Effector memory CD8-positive, alpha-beta T cell (primary cell): ENCODE data around the gene TMEM271.
A peak's percentile ranks its signal among the peaks of the same experiment; 100 is the strongest.

Experiments
- ATAC-seq: fragments of 150-1000 bp; cut with Tn5 transposase; replicated peaks from 2 replicates; pipeline ENCODE4 v1.10.0; 2021; ENCODE audit warnings: mild to moderate bottlenecking, moderate library complexity
- DNase-seq, 3 experiments: peaks; one replicate each; pipeline ENCODE4 v3.0.0; 2021
- H3K27ac Mint-ChIP-seq, 2 donors: one replicate each; pipeline ENCODE4 v1.8.0; 2022; ENCODE audit warnings: mild to moderate bottlenecking in 2 of 2, mixed read lengths in 2 of 2, moderate library complexity in 2 of 2
- H3K27me3 Mint-ChIP-seq, 2 donors: one replicate each; pipeline ENCODE4 v1.8.0; 2022; ENCODE audit warnings: mixed read lengths in 2 of 2
- H3K36me3 Mint-ChIP-seq: one replicate; pipeline ENCODE4 v1.8.0; 2022; ENCODE audit warnings: mild to moderate bottlenecking, moderate library complexity, mixed read lengths; ENCODE audit not compliant: insufficient read depth
- H3K4me1 Mint-ChIP-seq, 2 donors: one replicate each; pipeline ENCODE4 v1.8.0; 2022; ENCODE audit warnings: low read depth in 2 of 2, mixed read lengths in 2 of 2
- H3K4me3 Mint-ChIP-seq, 2 donors: one replicate each; pipeline ENCODE4 v1.8.0; 2022; ENCODE audit warnings: mild to moderate bottlenecking in 2 of 2, mixed read lengths in 2 of 2, moderate library complexity in 2 of 2
- H3K9me3 Mint-ChIP-seq, 2 donors: one replicate each; pipeline ENCODE4 v1.8.0; 2022; ENCODE audit warnings: mixed read lengths in 2 of 2

TMEM271 gene

DNA sequence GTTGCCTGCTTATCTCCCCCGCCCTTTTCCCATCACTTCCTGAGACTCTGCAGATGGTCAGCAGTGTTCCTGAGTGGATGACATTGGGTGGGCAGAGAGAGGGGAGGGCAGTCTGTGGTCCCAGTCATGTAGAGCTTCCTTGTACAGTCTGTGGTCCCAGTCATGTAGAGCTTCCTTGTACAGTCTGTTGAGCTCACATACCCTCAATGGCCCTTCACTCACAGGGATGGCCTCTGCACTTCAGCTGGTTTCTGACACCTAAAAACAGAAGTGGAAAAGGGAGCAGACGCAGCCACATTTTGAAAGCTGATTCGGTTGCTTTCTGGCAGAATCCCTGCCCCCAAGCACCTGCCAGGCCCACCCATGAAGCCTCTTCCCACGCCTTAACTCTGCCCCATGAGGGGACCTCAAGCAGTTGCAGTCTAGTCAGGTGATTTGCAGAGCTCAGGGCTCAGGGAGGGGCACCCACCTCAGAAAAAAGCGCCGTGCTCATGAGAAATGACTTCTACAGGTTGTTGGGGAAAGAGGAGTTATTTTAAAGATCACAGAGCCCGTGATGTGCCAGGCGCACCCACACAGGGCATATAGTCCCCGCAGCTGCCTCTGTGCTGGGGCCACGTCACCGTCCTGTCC, 3.6 kb upstream of the TMEM271 start:
- ATAC-seq (no peak), DNase-seq (no peak)
- Mint-ChIP-seq H3K27ac (no peak overlapping the region), H3K27me3 (peaks cover 56 to 75% of the 10 kb centered on the region in 2 donors), H3K36me3 (no peaks in the 10 kb centered on the region), H3K4me3 (no peak overlapping the region), H3K9me3 (peaks cover 0 to 7% of the 10 kb centered on the region in 2 donors), H3K4me1 (peaks cover 4 to 11% of the 10 kb centered on the region in 2 donors)

DNA sequence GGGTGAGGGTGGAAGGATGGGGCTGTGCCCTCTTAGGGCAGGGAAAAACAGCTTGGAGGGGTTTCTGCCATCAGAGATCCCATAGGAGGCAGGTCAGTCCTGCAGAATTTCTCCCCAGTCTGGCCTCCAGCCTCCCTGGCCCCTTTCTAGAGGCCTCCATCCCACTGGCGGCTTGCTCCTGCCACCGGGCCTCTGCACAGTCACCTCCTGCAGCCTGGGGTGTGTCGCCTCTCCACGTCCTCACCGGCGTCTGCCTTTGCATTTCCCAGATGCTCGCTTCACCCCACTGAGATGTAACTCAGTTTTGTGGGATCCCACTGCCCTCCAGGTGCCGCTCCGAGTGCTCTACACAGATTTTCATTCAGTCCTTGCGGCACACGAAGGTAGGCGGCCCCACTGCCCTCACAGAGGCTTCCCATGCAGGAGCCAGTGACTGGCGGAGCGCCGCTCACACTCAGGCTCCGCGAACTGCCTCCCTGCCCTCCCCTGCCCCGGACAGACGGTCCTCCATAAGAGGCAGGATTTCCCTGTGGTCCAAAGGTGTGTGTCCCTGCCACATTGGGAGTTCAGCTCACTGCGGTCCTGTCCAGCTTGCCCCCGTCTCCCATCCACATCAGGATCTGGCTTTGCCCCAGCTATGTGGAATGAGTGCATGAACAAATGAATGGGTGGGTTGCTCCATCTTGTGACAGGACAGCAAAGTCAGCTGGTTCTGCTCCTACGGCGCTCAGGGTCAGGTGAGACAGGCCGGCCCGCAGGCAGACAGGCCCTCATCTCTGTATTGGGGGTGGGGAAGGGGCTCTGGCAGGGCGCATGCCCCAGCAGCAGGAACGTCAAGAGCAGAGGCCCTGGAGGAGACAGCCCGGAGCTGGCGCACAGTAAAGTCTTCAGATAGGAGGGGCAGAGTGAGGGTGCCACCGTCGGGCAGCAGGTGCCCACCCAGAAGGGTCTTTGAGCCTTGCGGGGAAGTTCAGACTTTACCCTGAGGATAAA, 2.7 kb upstream of the TMEM271 start:
- no peak for ATAC-seq
- Mint-ChIP-seq H3K4me1 (peaks cover 4 to 14% of the 10 kb centered on the region in 2 donors), H3K27ac (no peak overlapping the region), H3K9me3 (peaks cover 0 to 6% of the 10 kb centered on the region in 2 donors), H3K36me3 (no peaks in the 10 kb centered on the region), H3K27me3 (peaks cover 63 to 76% of the 10 kb centered on the region in 2 donors), H3K4me3 (no peak overlapping the region)
- DNase-seq = no peak

DNA sequence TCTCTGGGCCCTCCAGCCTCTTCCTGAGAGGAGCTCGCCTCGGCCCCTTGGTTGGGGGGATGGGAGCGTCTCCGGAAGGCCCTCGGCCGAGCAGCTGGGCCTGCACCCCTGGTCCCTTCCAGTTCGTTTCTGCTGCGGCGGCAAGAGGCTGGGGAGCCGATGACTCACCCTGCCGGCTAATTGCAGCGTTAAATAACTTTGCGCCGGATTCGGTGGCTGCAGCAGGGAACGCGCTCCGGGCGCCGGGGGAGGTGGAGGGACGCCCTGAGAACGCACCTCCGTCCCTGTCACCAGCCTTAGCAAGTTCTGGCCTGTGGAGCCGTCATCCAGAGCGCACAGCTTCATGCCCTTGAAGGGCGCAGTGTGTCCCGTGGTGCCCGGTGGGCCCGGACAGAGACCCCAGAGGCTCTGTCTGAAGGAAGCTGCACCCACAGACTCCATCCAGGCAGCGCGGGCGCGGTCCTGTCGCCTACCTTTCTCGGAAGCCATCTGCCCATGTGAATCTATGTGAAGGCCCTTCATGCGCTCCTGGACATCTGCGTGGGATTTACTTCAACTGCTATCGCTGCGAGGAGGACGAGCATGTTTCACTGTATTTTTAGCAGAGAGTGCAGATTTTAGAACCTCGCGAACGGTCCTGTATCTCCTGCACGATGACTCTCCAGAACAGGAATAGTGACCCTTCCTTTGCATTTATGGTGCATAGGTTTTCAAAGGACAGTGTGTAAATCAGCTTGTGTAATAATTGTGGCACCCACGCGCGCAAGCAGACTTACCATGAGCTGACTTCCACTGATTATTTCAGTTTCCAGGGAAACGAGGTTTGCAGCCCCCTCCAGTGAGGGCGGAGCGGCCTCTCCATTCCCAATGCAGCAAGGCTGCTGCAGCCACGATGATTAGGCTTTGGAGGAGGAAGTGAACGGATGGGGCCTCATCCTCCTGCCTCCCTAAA, 1.7 kb upstream of the TMEM271 start:
- ATAC-seq (no peak), DNase-seq (no peak)
- H3K9me3 Mint-ChIP-seq = no peaks in the 10 kb centered on the region
- peak overlapping the region in 1 of 2 donors; percentile 25 for H3K27ac Mint-ChIP-seq
- no peaks in the 10 kb centered on the region for H3K36me3 Mint-ChIP-seq
- peaks cover 4 to 14% of the 10 kb centered on the region in 2 donors for H3K4me1 Mint-ChIP-seq
- peak overlapping the region; percentile 59 to 69 for H3K4me3 Mint-ChIP-seq
- H3K27me3 Mint-ChIP-seq = peaks cover 66 to 78% of the 10 kb centered on the region in 2 donors

DNA sequence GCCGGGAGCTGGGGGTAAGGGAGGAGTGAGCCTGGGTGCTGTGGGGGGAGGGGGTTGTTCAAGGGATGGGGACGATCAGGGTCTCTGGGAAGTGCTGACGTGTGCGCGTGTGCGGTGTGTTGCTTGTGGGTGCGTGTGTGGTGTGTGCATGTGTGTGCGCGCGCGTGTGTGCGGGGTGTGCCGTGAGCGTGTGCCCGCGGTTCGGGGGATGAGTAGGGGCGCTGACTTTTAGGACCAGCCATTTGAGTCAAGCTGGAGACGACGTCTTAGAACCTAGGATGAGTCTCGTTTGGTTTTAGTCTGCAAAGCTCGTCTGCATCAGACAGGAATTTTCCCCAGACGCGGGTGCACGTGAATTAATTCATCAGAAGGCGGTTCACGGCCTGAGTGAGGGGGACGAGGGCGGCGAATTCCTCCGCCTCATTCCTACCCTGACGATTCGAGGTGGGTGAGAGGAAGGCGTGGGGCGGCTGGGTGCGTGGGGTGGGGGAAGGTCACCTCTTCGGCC, 950 bp upstream of the TMEM271 start:
- Mint-ChIP-seq H3K27me3 (peaks cover 70 to 82% of the 10 kb centered on the region in 2 donors), H3K9me3 (no peaks in the 10 kb centered on the region), H3K4me1 (peaks cover 4 to 14% of the 10 kb centered on the region in 2 donors), H3K27ac (peak overlapping the region in 1 of 2 donors; percentile 25), H3K4me3 (peak overlapping the region; percentile 59 to 69), H3K36me3 (no peaks in the 10 kb centered on the region)
- DNase-seq = no peak
- no peak for ATAC-seq

DNA sequence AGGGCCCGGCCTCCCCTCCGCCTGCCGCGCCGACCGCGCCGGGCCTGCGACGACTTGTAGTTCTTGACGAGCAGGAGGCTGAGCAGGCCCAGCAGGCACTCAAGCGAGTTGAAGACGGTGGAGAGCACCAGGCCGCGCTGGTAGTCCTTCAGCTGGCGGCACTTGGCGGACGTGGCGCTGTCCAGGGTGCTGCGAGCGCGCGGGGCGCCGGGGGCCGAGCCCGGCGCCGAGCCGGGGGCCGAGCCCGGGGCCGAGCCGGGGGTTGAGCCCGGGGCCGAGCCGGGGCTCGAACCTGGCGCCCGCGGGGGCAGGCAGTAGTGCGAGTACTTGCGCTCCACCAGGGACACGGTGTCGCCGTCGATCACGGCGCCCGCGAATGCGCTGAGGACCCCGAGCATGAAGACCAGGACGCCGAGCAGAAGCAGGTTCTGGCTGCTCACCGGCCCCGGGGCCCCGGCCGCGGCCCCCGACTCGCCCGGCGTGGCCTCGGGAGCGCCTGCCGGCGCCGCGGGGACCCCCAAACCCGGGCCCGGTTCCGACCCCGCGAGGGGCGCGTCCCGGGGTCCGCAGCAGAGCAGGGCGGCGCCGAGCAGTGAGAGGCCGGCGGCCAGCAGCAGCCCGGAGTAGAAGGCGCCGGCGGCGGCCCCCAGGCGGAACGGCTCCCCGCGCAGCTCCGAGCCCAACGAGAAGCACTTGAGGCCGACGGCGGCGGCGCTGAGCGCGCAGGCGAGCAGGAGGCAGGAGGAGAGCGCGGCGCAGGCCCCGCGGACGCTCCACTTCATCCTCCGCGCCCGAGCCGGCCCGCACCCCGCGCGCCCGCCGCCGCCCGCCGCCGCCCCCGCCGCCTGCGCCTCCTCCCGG, 584 bp downstream of the TMEM271 start:
- DNase-seq (no peak), ATAC-seq (no peak)
- H3K4me3 Mint-ChIP-seq = no peak overlapping the region
- H3K9me3 Mint-ChIP-seq = peaks cover 0 to 2% of the 10 kb centered on the region in 2 donors
- peaks cover 69 to 79% of the 10 kb centered on the region in 2 donors for H3K27me3 Mint-ChIP-seq
- peaks cover 4 to 14% of the 10 kb centered on the region in 2 donors for H3K4me1 Mint-ChIP-seq
- no peak overlapping the region for H3K27ac Mint-ChIP-seq
- H3K36me3 Mint-ChIP-seq = no peaks in the 10 kb centered on the region

DNA sequence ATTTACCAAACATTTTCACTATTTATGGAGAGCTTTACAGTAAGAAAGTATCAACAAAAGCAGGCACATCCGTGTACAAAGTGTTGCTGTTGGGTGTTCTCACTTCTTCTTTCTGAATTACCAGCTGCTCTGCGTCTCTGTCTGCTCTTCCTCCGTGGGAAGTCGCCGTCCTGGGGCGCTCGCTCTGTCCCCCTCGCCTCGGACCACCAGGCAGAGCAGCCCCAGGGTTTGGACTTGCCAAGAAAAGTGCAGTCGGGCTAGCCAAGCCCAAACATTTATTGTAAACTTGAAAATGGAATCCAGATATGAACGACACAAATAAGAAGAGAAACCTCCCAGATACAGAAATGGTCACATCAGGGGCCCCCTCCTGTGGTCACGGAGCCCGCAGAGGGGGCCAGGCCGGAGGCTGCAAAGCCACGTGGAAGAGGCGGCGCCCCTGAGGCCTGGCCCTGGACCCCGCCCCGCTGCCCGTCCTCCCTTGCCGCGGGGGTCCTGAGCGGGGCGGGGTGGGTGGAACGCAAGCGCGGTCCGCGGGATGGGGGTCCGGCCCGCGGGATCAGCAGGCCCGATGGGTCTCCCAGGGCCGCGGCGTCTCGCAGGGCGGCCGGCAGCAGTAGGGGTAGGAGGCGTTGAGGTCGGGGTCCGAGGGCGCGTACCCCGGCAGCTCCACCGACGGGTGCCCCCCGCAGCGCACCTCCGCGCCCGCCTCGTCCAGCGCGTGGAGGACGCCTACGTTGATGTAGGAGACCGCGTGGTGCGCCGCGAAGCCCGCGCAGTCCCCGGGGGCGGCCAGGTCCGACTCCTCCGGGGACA, 1.5 kb downstream of the TMEM271 start:
- no peak for DNase-seq
- H3K4me3 Mint-ChIP-seq = peak overlapping the region; percentile 23 to 68
- peaks cover 4 to 10% of the 10 kb centered on the region in 2 donors for H3K4me1 Mint-ChIP-seq
- no peak for ATAC-seq
- H3K27me3 Mint-ChIP-seq = peaks cover 68 to 79% of the 10 kb centered on the region in 2 donors
- H3K9me3 Mint-ChIP-seq = peaks cover 0 to 2% of the 10 kb centered on the region in 2 donors
- H3K36me3 Mint-ChIP-seq = no peaks in the 10 kb centered on the region
- H3K27ac Mint-ChIP-seq = no peak overlapping the region

DNA sequence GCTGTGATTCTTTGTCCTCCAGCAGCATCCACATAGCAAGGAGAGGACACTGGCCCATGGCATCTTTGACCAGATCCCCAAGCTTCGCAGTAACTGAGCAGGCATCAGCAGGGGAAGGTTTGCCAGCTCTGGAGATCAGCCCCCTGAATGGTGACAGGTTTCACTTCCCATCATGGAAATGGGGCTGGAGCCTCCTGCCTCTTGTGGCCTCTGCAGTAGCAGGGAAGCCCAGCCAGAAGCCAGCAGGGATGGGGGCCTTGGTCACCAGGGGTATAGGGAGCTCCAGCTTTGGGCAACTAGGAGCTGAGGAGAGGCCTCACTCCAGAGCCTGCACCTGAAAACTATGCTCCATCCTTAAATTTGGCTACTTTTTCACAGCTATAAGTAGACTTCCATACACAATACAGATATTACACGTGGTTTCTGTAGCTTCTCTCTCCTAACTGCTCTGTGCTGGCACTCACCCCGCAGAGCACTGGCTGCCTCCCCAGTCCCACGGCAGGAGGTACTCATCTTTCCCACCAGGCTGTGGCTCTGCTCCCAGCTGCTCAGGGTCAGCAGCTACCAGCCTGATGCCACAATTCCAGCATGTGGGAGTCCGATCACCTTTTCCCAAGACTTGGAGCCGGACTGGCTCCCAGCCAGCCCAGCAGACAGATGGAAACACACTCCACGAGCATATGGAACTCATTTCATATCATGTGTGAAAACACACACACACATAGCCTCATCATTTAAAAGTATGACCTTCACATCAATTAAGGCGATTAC, 2.8 kb downstream of the TMEM271 start:
- H3K27me3 Mint-ChIP-seq = peaks cover 58 to 79% of the 10 kb centered on the region in 2 donors
- H3K4me1 Mint-ChIP-seq = peaks cover 4 to 8% of the 10 kb centered on the region in 2 donors
- peak overlapping the region; percentile 22 to 68 for H3K4me3 Mint-ChIP-seq
- no peak for DNase-seq
- H3K27ac Mint-ChIP-seq = no peak overlapping the region
- no peak for ATAC-seq
- peaks cover 0 to 2% of the 10 kb centered on the region in 2 donors for H3K9me3 Mint-ChIP-seq
- H3K36me3 Mint-ChIP-seq = no peaks in the 10 kb centered on the region

DNA sequence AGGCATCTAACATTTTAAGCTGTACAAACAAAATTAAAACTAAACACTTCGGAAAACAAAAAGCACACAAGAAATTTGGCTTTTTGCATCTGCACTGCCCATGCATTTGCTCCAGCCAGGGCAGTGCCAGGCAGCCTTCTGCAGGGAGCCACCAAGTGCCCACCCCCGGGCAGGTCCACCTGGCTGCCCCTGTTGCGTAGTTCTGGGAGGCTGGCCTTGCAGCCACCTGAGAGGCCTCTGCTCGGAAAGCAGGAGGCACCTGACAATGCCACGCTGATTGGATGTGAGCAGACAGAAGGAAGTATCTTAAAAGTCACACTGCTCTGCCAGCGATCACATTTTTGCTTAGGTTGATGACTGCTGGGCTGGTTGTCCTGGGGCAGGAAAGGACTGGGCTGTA, 3.5 kb downstream of the TMEM271 start:
- Mint-ChIP-seq H3K27me3 (peaks cover 51 to 79% of the 10 kb centered on the region in 2 donors), H3K9me3 (peaks cover 0 to 2% of the 10 kb centered on the region in 2 donors), H3K27ac (no peak overlapping the region), H3K4me1 (peaks cover 4 to 6% of the 10 kb centered on the region in 2 donors), H3K36me3 (no peaks in the 10 kb centered on the region), H3K4me3 (no peak overlapping the region)
- DNase-seq = no peak
- no peak for ATAC-seq

DNA sequence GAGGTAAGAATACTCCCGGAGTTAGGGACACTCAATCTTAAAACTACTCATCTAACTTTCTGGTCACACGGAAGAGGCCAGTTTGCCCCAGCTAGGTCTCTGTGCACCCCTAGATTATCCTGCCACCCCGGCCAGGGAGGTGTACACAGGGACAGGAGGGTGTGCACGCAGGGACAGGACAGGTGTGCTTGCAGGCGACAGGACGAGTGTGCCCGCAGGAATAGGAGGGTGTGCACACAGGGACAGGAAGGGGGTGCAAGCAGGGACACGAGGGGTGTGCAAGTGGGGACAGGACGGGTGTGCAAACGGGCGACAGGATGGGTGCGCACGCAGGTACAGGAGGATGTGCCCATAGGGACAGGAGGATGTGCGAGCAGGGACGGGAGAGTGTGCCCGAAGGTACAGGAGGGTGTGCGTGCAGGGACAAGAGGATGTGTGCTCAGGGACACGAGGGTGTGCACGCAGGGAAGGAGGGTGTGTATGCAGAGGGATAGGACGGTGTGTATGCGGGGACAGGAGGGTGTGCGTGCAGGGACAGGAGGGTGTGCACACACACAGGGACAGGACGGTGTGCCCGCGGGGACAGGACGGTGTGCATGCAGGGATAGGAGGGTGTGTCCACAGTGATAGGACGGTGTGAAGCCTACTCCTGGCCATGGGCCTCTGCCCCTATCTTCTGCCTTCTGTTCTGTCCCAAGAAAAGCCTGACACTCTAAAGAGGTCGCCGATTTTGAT, 4.1 kb downstream of the TMEM271 start:
- DNase-seq (no peak), ATAC-seq (no peak)
- peaks cover 0 to 2% of the 10 kb centered on the region in 2 donors for H3K9me3 Mint-ChIP-seq
- no peak overlapping the region for H3K4me3 Mint-ChIP-seq
- H3K4me1 Mint-ChIP-seq = peaks cover 2 to 4% of the 10 kb centered on the region in 2 donors
- no peak overlapping the region for H3K27ac Mint-ChIP-seq
- H3K36me3 Mint-ChIP-seq = no peaks in the 10 kb centered on the region
- H3K27me3 Mint-ChIP-seq = peaks cover 47 to 77% of the 10 kb centered on the region in 2 donors

DNA sequence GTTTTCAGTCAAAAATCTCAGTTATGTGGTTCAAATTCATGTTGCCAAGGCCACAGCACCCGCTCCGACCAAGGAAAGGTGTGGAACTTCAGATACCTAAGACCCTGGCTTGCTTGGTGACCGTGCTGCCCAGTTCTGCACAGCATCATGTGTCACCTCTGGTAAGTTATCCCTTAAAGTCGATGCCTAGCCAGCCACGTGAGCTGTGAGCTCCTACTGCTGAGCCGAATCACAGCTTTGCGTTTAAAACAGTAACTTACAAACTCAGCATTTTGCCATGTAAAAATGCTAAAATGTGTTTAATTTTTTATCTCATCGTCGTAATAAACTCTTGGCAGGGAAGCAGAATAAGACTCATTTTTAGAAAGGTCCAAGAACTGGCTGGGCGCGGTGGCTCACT, 5.3 kb downstream of the TMEM271 start:
- ATAC-seq (no peak), DNase-seq (no peak)
- H3K36me3 Mint-ChIP-seq = peaks cover 3% of the 10 kb centered on the region
- H3K4me1 Mint-ChIP-seq = peaks cover 0 to 2% of the 10 kb centered on the region in 2 donors
- H3K9me3 Mint-ChIP-seq = peaks cover 0 to 2% of the 10 kb centered on the region in 2 donors
- no peak overlapping the region for H3K27ac Mint-ChIP-seq
- no peak overlapping the region for H3K4me3 Mint-ChIP-seq
- H3K27me3 Mint-ChIP-seq = peaks cover 44 to 76% of the 10 kb centered on the region in 2 donors
